Ovary (tissue), 3 donors: Measurements from ENCODE around the gene ABCE1.

Experiments used
- EP300 ChIP-seq: sonication (generic); formaldehyde crosslinking; IDR thresholded peaks from one replicate; pipeline ENCODE4 v1.6.1; 2017; ENCODE audit warnings: antibody characterized with exemption
- POLR2A ChIP-seq: fragments of 450-650 bp; IDR thresholded peaks from one replicate; pipeline ENCODE4 v1.6.1; 2017; ENCODE audit warnings: antibody characterized with exemption, mild to moderate bottlenecking, moderate library complexity
- TF ChIP-seq, protein P1 (sequence below), 3 donors: fragments of 450-650 bp in 2 of 3; fragments of 200-600 bp in 1 of 3; IDR thresholded peaks; one replicate each; pipeline versions ENCODE4 v1.5.1 to v1.8.0; 2016 to 2022; ENCODE audit warnings: antibody characterized with exemption in 3 of 3, mild to moderate bottlenecking in 1 of 3
- donor health status: DM: no; HTN: no; CAD: no.

DNA sequence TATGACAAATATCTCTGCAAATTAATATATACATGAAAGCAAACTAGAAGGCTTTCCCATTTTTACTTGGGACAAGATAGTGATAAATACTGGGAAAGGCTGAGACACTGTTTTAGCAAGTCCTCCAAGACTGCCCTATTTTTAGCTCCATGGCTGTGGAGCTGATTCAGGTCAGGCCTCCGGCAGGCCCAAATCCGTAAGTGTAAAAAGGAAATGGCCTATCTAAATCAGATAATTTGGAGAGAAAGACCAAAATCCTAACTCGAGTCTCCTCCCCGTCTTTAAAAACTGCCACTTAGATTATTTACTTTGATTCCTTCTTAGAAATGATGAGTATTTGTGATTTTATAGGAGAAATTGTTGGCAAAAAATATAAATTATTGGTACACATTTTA is 79.4 kb downstream of the ABCE1 start:
- TF ChIP-seq POLR2A = no peak
- TF ChIP-seq, protein P1, sequence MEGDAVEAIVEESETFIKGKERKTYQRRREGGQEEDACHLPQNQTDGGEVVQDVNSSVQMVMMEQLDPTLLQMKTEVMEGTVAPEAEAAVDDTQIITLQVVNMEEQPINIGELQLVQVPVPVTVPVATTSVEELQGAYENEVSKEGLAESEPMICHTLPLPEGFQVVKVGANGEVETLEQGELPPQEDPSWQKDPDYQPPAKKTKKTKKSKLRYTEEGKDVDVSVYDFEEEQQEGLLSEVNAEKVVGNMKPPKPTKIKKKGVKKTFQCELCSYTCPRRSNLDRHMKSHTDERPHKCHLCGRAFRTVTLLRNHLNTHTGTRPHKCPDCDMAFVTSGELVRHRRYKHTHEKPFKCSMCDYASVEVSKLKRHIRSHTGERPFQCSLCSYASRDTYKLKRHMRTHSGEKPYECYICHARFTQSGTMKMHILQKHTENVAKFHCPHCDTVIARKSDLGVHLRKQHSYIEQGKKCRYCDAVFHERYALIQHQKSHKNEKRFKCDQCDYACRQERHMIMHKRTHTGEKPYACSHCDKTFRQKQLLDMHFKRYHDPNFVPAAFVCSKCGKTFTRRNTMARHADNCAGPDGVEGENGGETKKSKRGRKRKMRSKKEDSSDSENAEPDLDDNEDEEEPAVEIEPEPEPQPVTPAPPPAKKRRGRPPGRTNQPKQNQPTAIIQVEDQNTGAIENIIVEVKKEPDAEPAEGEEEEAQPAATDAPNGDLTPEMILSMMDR (IDR thresholded peaks at IDR 0.05) = no peak
- no peak for TF ChIP-seq EP300
